Stimulated activated CD8-positive, alpha-beta memory T cell treated with anti-CD3 and anti-CD28 coated beads, Interleukin-4, amount 100 ng/mL, for 4 hours (primary cell): Measurements from ENCODE around the gene ASXL2.
"Not testable (repeated sequence)": the region's sequence is repeated elsewhere in the genome, so short reads cannot be mapped to it uniquely, and the experiment has no call there.

Source experiments
- DNase-seq, 2 donors: peaks; one replicate each; pipeline ENCODE4 v3.0.0-alpha.2; 2020; ENCODE audit warnings: low read depth in 2 of 2, low spot score in 1 of 2

Gene ASXL2

DNA sequence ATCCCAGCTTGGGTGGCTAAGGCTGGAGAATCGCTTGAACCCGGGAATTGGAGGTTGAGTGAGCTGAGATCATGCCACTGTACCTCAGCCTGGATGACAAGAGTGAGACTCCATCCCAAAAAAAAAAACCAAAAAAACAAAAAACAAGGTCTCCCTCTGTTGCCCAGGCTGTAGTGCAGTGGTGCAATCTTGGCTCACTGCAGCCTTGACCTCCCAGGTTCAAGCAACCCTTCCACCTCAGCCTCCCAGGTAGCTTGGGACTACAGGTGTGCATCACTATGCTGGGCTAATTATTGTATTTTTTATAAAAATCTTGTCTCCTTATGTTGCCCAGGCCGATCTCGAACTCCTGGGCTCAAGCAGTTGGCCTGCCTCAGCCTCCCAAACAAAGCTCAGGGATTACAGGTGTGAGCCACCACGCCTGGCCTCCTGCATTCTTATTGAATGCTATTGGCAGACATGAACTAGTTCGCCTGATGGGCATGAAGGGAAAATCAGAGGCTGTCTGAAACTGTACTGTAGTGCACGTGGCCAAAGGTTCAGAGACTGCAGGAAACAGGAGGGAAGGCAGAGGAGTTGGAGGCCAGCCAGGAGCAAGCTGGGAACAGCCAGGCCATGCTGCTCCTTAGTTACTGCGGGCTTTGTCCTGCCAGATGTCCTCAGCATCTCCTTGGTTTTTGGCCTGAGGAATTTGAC is 16.0 kb upstream of the ASXL2 start:
- no peak for DNase-seq

DNA sequence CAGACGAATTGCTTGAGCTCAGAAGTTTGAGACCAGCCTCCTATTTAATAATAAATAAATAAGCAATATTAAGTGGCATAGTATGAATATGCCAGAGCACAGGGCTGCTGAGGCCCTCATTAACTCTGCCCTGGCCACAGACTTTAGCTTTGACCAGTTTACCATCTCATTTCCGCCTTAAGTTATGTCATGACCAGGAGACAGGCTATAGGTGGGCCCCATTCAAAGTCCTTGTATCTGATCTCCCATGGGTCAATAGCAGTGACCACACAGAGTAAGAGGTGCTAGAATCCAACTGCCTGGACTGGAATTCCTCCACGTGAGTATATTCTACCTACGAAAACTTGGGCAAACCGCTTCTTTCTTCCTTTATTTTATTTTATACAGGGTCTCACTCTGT is 13.4 kb upstream of the ASXL2 start:
- no peak for DNase-seq

DNA sequence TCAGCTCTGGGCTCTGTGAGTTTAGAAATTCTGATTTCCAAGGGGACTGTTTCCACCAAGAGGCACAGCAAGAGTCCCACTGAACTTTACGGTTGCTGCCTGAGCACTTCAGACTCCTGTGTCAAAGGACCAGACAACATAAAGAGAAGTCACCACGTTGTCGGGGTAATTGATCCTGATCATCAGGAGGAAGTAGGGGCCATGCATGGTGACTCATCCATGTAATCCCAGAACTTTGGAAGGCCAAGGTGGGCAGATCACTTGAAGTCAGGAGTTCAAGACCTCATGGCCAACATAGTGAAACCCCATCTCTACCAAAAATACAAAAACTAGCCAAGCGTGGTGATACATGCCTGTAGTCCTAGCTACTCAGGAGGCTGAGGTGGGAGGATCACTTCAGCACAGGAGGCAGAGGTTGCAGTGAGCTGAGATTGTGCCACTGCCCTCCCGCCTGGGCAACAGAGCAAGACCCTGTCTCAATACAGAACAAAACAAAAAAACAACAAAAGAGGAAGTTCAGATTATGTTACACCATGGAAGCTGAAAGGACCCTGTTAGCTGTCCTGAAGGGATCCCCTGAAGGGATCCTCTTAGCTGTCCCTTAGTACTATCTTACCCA is 9.4 kb upstream of the ASXL2 start:
- DNase-seq: no peak

DNA sequence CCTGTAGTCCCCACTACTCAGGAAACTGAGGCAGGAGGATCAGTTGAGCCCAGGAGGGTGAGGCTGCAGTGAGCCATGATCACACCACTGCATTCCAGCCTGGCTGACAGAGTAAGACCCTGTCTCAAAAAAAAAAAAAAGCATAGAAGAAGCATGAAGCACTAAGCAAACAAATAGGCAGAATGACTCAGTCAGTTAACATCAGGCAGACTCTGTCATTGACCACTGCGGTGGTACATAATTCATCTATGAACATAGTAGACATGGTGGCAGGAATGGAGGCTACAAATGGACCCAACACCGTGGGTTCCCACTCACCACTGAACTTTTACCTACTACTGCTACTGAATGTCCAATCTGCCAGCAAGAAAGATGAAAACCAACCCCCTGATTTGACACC is 7.6 kb upstream of the ASXL2 start:
- no peak for DNase-seq

DNA sequence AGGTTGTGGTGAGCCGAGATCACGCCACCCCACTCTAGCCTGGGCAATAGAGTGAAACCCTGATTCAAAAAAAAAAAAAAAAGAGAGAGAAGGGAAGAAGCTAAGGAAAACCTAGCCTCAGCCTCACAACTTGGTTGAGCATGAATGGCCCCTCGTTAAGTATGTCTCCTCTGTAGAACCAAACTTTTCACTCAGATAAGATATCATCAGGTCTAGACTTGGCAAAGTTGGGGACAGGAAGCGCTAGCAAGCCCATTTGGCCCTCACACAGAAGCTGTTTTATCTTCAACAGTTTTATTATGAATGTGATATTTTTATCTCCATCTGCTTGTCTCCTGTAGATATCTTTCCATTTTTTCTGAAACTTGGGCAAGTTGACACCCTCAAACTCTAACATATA is 3.5 kb upstream of the ASXL2 start:
- DNase-seq: no peak

DNA sequence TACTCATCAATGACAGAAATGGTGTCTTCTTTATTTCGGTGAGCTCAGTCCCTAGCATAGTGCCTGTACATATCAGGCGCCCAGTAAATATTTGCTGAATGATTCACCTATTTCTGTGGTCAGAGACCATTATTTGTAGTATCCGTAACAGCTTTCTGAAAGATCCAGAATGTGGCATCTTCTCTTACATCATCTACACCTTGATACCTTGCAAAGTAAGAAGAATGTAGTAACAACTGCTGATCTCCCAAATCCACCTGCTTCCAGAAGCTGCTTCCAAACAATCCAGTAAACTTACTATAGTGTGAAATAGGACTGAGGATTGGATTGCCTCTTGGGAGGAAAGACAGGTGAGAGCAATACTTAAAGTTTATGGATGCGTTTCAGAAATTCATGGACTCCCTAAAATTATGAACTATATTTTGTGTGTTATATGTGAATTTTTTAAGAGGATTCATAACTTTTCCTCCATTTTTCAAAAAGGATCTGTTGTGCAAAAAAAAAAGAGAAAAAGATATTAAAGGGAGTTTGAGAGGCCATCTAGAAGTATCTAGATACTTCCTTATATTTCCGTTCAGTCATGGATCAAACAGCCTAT is 945 bp upstream of the ASXL2 start:
- DNase-seq: no peak

GRCh38 chr2:25877431-25878360 is 591 bp downstream of the ASXL2 start:
- DNase-seq: peak; percentile 9 to 16

DNA sequence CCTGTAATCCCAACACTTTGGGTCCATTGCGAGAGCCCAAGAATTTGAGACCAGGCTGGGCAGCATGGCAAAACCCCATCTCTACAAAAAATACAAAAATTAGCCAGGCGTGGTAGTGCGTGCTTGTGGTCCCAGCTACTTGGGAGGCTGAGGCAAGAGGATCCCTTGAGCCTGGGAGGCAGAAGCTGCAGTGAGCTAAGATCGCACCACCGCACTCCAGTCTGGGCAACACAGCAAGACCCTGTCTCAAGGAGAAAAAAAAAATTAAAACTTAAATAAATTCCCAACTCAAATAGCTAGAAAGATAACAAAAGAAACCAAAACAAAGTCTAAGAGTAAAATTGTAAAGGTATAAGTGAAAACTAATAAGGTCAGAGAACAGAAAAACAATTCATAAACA is 6.2 kb downstream of the ASXL2 start:
- no peak for DNase-seq

GRCh38 chr2:25867396-25868003 is 10.8 kb downstream of the ASXL2 start:
- DNase-seq: no peak

DNA sequence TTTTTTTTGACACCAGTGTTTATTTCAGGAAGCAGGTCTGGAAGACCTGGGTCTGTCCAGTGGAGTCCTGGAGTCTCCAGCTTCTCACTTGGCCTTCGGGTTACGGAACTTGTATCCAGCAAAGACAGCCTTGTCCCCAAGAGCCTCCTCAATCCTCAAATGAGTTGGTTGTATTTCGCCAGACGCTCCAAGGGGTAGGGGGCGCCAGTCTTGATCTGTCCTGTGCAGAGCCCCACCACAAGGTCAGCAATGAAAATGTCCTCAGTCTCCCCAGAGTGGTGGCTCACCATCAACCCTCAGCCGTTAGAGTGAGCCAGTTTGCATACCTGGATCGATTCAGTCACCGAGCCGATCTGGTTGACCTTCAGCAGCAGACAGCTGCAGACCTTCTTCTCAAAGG is 21.9 kb downstream of the ASXL2 start:
- DNase-seq: no peak

DNA sequence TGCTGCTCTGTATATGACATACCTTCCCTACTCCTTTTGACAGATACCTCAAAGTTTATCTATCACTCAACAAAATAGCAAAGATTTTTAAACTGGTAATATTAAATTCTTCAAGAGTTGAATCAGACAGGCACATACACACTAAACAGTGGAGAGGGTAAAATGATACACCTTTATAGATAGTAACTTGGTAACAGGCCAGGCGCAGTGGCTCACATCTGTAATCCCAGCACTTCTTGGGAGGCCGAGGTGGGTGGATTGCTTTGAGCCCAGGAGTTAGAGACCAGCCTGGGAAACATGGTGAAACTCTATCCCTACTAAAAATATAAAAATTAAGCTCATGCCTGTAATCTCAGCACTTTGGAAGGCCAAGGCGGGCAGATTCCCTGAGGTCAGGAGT is 23.2 kb downstream of the ASXL2 start:
- DNase-seq: no peak

DNA sequence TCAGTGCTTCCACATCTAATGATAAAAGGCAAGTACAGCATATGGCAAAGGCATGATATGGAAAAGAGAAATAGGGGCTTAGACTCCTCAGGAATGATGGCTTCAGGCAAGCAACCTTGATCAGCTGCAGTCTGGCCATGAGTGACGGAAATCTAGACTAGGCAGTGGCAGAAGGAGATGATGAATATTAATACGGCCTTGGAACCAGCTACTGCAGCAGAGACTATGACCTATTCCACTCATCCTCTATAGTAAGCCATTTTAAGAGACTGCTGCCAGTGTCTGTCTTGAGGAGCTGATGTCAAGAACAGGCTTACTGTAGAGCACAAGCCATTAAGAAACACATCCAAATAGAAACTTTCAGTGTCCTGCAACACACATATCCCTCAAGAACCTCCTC is 23.7 kb downstream of the ASXL2 start:
- DNase-seq: no peak

GRCh38 chr2:25853038-25853638 is 25.1 kb downstream of the ASXL2 start:
- no peak for DNase-seq

DNA sequence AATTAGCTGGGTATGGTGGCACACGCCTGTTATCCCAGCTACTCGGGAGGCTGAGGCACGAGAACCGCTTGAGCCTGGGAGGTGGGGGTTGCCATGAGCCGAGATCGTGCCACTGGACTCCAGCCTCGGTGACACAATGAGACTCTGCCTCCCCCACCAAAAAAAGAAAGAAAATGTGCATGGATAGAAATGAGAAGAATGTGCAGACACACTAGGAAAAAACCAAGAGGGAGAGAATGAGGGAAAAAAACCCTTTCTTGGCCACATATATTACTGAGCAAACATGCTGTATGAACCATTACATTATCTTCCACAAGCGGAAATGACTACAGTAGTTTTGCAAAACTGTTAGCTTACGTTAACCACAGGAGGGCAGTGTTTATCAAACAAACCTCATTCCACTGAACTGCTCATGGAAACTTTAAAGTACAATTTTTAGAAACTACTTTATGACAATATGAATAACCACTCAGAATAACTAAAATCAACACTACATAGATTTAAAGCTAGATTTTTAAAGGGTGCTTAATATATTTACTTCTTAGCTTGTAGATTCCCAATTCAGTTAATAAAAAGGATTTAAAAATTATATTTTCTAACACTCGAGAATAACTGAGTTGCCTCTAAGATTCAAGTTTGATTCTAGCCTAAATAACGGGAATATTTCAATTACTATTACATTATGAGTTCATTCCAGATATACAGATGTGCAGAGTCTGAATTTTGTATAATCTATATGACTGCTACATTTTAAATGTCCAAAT is 26.4 kb downstream of the ASXL2 start:
- no peak for DNase-seq

DNA sequence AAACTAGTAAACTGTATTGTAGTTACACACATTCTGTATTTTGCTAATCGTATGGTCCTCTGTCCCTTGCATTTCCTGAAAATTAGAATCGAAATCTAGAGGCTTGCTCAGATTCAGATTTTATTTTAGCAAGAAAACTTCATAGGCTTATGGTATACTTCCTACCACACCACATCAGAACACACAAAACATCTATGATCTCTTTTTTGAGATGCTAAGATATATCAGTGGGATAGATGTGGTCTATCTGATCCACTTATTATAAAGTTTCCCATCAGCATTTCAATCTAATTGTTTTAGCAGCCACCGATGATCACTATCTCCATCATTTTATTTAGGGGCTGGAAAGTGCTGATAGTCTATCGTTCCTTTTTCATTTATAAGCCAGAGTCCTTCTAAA is 27.9 kb downstream of the ASXL2 start:
- not testable (repeated sequence) for DNase-seq

GRCh38 chr2:25849350-25849749 is 28.9 kb downstream of the ASXL2 start:
- DNase-seq: not testable (repeated sequence)

DNA sequence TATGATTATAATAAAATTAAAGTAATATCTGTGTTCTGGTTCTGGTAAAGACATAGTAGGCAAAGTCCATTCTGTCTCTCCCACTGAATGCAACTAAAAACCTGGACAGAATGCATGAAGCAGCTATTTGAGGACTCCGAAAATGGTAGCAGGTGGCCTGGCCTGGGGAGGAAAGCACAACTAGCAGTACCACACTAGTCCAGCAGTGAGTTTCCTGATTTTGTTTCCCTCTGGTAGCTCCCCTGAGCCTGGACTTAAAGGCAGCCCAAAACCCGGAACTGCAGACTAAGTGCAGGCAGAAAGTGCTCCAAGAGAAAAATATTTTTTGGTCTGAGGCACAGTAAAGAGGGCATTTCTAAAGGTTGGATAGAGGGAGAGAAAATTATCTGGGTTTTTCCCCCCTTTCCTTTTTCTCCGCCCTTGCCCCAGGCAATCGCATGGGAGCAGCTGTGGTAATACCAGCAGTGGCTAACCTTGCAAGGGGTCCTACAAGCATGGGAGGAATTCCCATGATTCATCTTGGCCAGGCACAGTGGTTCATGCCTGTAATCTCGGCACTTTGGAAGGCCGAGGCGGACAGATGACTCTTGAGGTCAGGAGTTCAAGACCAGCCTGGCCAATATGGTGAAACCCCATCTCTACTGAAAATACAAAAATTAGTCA is 32.3 kb downstream of the ASXL2 start:
- no peak for DNase-seq

DNA sequence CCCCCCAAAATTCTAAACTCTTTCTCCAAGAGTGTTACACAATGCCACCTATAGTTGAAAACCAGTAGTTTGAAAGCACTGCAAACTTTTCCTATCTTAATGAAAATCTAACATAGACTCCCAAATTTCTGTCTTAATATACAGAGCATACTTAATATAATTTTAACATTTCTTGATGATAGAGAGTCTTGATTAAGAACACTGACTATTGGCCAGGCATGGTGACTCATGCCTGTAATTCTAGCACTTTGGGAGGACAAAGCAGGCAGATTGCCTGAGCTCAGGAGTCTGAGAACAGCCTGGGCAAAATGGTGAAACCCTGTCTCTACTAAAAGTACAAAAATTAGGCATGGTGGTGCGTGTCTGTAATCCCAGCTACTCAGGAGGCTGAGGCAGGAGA is 34.2 kb downstream of the ASXL2 start:
- DNase-seq: no peak

DNA sequence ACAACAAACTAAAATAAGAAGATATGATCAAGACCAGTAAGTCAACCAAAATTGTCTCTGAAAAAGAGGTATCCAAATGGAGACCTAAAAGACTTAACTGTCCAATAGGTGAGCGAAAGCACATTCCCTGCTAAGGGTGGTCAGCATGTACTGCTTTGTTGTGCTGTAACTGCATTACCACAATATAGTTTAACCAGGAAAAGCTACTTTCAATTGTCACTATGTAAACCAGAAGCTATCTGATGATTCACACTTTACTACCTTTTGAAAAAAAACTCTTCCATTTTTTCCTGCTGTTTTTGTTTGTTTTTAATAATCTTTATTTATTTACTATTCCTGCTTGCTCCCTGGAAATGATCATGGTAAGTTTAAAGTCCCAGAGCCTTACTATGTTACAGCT is 36.1 kb downstream of the ASXL2 start:
- DNase-seq: no peak
